ENCODE data around the gene MGAT5. TPM values are rescaled to one million over a fixed set of nuclear protein-coding genes. Genes with fewer than 3 reads are reported as not detected.

Gene MGAT5
- total RNA-seq, 1 experiment from 2014 or later: 22.1 TPM

- no peaks in the 10 kb centered on the region for H3K9me3 Mint-ChIP-seq (ENCODE audit: unreplicated experiment)
- intact Hi-C loops (cut with micrococcal nuclease; ENCODE audit: unreplicated experiment): no loop called here
- no peaks in the 10 kb centered on the region for H3K27me3 ChIP-seq (replicated peaks; ENCODE audit: control insufficient read depth, insufficient read depth, low read length)
- H3K9me3 ChIP-seq: no peaks in the 10 kb centered on the region
- no peaks in the 10 kb centered on the region for H3K36me3 ChIP-seq (ENCODE audit: control insufficient read depth, insufficient read depth, low read length)
- no TSS peak for BruUV-seq (replicated peaks)
- H3K4me3 Mint-ChIP-seq (ENCODE audit: unreplicated experiment): no peak overlapping the region
- ChIA-PET POLR2A (interaction anchor here (0.6 kb wide), 1 partner anchor 10 kb away, joined by 3 read pairs; no protein-coding TSS in a partner anchor), CTCF (interaction anchor here (0.9 kb wide), 1 partner anchor 288 kb away, joined by 3 read pairs; no protein-coding TSS in a partner anchor)
- H3K27ac Mint-ChIP-seq (ENCODE audit: unreplicated experiment): no peak overlapping the region
- no peaks in the 10 kb centered on the region for H3K27me3 Mint-ChIP-seq (ENCODE audit: insufficient read depth, unreplicated experiment)
- DNase-seq: no peak
- no peak for TF ChIP-seq CTCF (IDR thresholded peaks at IDR 0.05; ENCODE audit: insufficient read depth in 1 of 2, low read depth in 1 of 2, low read length in 1 of 2, severe bottlenecking in 1 of 2, unreplicated experiment in 1 of 2)
- H3K4me1 Mint-ChIP-seq (ENCODE audit: low read depth, unreplicated experiment): no peaks in the 10 kb centered on the region
- H3K4me1 ChIP-seq: no peaks in the 10 kb centered on the region
- no peak overlapping the region for H3K4me3 ChIP-seq (ENCODE audit: low read depth, low read length)
- H3K36me3 Mint-ChIP-seq (ENCODE audit: insufficient read depth, unreplicated experiment): no peaks in the 10 kb centered on the region
Measured at GRCh38 chr2:134406311-134406710, 152.4 kb downstream of the MGAT5 start.

- TF ChIP-seq CTCF (IDR thresholded peaks at IDR 0.05; ENCODE audit: insufficient read depth in 1 of 2, low read depth in 1 of 2, low read length in 1 of 2, severe bottlenecking in 1 of 2, unreplicated experiment in 1 of 2): no peak
- BruUV-seq (replicated peaks): no TSS peak
- DNase-seq: no peak
- H3K27me3 Mint-ChIP-seq (ENCODE audit: insufficient read depth, unreplicated experiment): no peaks in the 10 kb centered on the region
- intact Hi-C loops (cut with micrococcal nuclease; ENCODE audit: unreplicated experiment): no loop called here
- H3K27ac Mint-ChIP-seq (ENCODE audit: unreplicated experiment): no peak overlapping the region
- ChIA-PET CTCF (interaction anchor here (0.9 kb wide), 1 partner anchor 288 kb away, joined by 3 read pairs; no protein-coding TSS in a partner anchor), POLR2A (no interaction called here)
- no peak overlapping the region for H3K4me3 ChIP-seq (ENCODE audit: low read depth, low read length)
- H3K9me3 Mint-ChIP-seq (ENCODE audit: unreplicated experiment): no peaks in the 10 kb centered on the region
- H3K4me1 Mint-ChIP-seq (ENCODE audit: low read depth, unreplicated experiment): no peaks in the 10 kb centered on the region
- H3K27me3 ChIP-seq (replicated peaks; ENCODE audit: control insufficient read depth, insufficient read depth, low read length): no peaks in the 10 kb centered on the region
- no peak overlapping the region for H3K4me3 Mint-ChIP-seq (ENCODE audit: unreplicated experiment)
- H3K36me3 ChIP-seq (ENCODE audit: control insufficient read depth, insufficient read depth, low read length): no peaks in the 10 kb centered on the region
- peaks cover 4% of the 10 kb centered on the region for H3K4me1 ChIP-seq
- no peaks in the 10 kb centered on the region for H3K9me3 ChIP-seq
- H3K36me3 Mint-ChIP-seq (ENCODE audit: insufficient read depth, unreplicated experiment): no peaks in the 10 kb centered on the region
Measured at GRCh38 chr2:134406736-134407135, 152.9 kb downstream of the MGAT5 start.

- Mint-ChIP-seq H3K4me3 (ENCODE audit: unreplicated experiment) (no peak overlapping the region), H3K4me1 (ENCODE audit: low read depth, unreplicated experiment) (peaks cover 4% of the 10 kb centered on the region), H3K36me3 (ENCODE audit: insufficient read depth, unreplicated experiment) (no peaks in the 10 kb centered on the region), H3K9me3 (ENCODE audit: unreplicated experiment) (no peaks in the 10 kb centered on the region), H3K27me3 (ENCODE audit: insufficient read depth, unreplicated experiment) (no peaks in the 10 kb centered on the region), H3K27ac (ENCODE audit: unreplicated experiment) (no peak overlapping the region)
- Histone ChIP-seq H3K4me1 (peaks cover 7% of the 10 kb centered on the region), H3K4me3 (ENCODE audit: low read depth, low read length) (no peak overlapping the region), H3K9me3 (no peaks in the 10 kb centered on the region), H3K36me3 (ENCODE audit: control insufficient read depth, insufficient read depth, low read length) (no peaks in the 10 kb centered on the region), H3K27me3 (replicated peaks; ENCODE audit: control insufficient read depth, insufficient read depth, low read length) (no peaks in the 10 kb centered on the region)
- DNase-seq: no peak
- BruUV-seq (replicated peaks): no TSS peak
- CTCF ChIA-PET: interaction anchor here (0.9 kb wide), 1 partner anchor 289 kb away, joined by 3 read pairs; no protein-coding TSS in a partner anchor
- intact Hi-C loops (cut with micrococcal nuclease; ENCODE audit: unreplicated experiment): no loop called here
- TF ChIP-seq CTCF (IDR thresholded peaks at IDR 0.05; ENCODE audit: insufficient read depth in 1 of 2, low read depth in 1 of 2, low read length in 1 of 2, severe bottlenecking in 1 of 2, unreplicated experiment in 1 of 2): no peak
- POLR2A ChIA-PET: no interaction called here
Measured at GRCh38 chr2:134407154-134407890, 153.4 kb downstream of the MGAT5 start.

Measured in Caco-2 (cell line).